Stimulated activated CD8-positive, alpha-beta memory T cell treated with anti-CD3 and anti-CD28 coated beads, Interleukin-15, amount 100 ng/mL, for 1 hour (primary cell): ENCODE results near the gene PTRHD1.
"Not testable (repeated sequence)": the region's sequence is repeated elsewhere in the genome, so short reads cannot be mapped to it uniquely, and the experiment has no call there.

ENCODE experiments used
- DNase-seq: peaks from one replicate; pipeline ENCODE4 v3.0.0-alpha.2; 2020; ENCODE audit warnings: low read depth

PTRHD1 gene

GRCh38 chr2:24809316-24810007 is 16.3 kb upstream of the PTRHD1 start:
- no peak for DNase-seq

- DNase-seq, result no peak
These were observed 13.5 kb upstream of the PTRHD1 start for GRCh38 chr2:24806661-24807036.

GRCh38 chr2:24805811-24806660 is 12.8 kb upstream of the PTRHD1 start:
- DNase-seq, result not testable (repeated sequence)

- DNase-seq, result not testable (repeated sequence)
These were observed 7.3 kb upstream of the PTRHD1 start for GRCh38 chr2:24800487-24800886.

- DNase-seq, result no peak
These were observed 4.5 kb upstream of the PTRHD1 start for GRCh38 chr2:24797644-24798043.

- no peak for DNase-seq
These were observed 707 bp upstream of the PTRHD1 start for GRCh38 chr2:24793761-24794435.

GRCh38 chr2:24792542-24792873 is 683 bp downstream of the PTRHD1 start:
- DNase-seq, result no peak

- DNase-seq, result no peak
These were observed 1.7 kb downstream of the PTRHD1 start for GRCh38 chr2:24791452-24791851.

- DNase-seq, result no peak
These were observed 4.4 kb downstream of the PTRHD1 start for GRCh38 chr2:24788816-24789215.

GRCh38 chr2:24787532-24787931 is 5.7 kb downstream of the PTRHD1 start:
- DNase-seq, result no peak

GRCh38 chr2:24785671-24786321 is 7.4 kb downstream of the PTRHD1 start:
- no peak for DNase-seq

- DNase-seq, result no peak
These were observed 9.6 kb downstream of the PTRHD1 start for GRCh38 chr2:24783641-24784040.

GRCh38 chr2:24779116-24779515 is 14.1 kb downstream of the PTRHD1 start:
- DNase-seq, result no peak

GRCh38 chr2:24774373-24774772 is 18.8 kb downstream of the PTRHD1 start:
- no peak for DNase-seq

GRCh38 chr2:24771764-24772586 is 21.2 kb downstream of the PTRHD1 start:
- no peak for DNase-seq

- no peak for DNase-seq
These were observed 22.1 kb downstream of the PTRHD1 start for GRCh38 chr2:24771061-24771460.

- DNase-seq, result no peak
These were observed 24.6 kb downstream of the PTRHD1 start for GRCh38 chr2:24768601-24769000.

GRCh38 chr2:24768013-24768412 is 25.2 kb downstream of the PTRHD1 start:
- DNase-seq, result no peak

- no peak for DNase-seq
These were observed 26.6 kb downstream of the PTRHD1 start for GRCh38 chr2:24766609-24767008.

- no peak for DNase-seq
These were observed 29.3 kb downstream of the PTRHD1 start for GRCh38 chr2:24763843-24764242.

- no peak for DNase-seq
These were observed 30.7 kb downstream of the PTRHD1 start for GRCh38 chr2:24762518-24762917.

- DNase-seq, result no peak
These were observed 31.3 kb downstream of the PTRHD1 start for GRCh38 chr2:24761866-24762265.
